Activated T-helper 2 cell treated with anti-CD3 and anti-CD28 coated beads, Interferon-gamma antibody, Interleukin-2, Interleukin-4, amounts not matched to agents 10 μg/mL and 5 μg/mL and 100 μg/mL, durations not matched to agents 14 hours and 24 hours and 36 hours (primary cell): Measurements from ENCODE around the gene PAPSS1. TPM values are rescaled to one million over a fixed set of nuclear protein-coding genes. Genes with fewer than 3 reads are reported as not detected.

Experiments used
- DNase-seq: peaks from one replicate; pipeline ENCODE4 v3.0.0; 2021; ENCODE audit warnings: low spot score
- H3K27ac Mint-ChIP-seq: one replicate; pipeline ENCODE4 v1.8.0; 2021; ENCODE audit warnings: mixed read lengths
- H3K27me3 Mint-ChIP-seq: one replicate; pipeline ENCODE4 v1.8.0; 2021; ENCODE audit warnings: low read depth, mixed read lengths
- H3K36me3 Mint-ChIP-seq: one replicate; pipeline ENCODE4 v1.8.0; 2021; ENCODE audit warnings: low read depth, mixed read lengths
- H3K4me1 Mint-ChIP-seq: one replicate; pipeline ENCODE4 v1.8.0; 2021; ENCODE audit warnings: low read depth, mixed read lengths
- H3K4me3 Mint-ChIP-seq: one replicate; pipeline ENCODE4 v1.8.0; 2021; ENCODE audit warnings: low read depth, mild to moderate bottlenecking, moderate library complexity, mixed read lengths
- H3K9me3 Mint-ChIP-seq: one replicate; pipeline ENCODE4 v1.8.0; 2021; ENCODE audit warnings: mixed read lengths
- intact Hi-C: fragments of 100-400 bp; cut with micrococcal nuclease; formaldehyde crosslinking; loops from one replicate; pipeline ENCODE4 v1.15.1; 2023
- total RNA-seq: library from RNA; stranded (reverse); gene quantifications from 2 replicates; pipeline ENCODE4 v1.2.3, GENCODE V29; 2022

Gene PAPSS1
- total RNA-seq, 1 donor from 2014 or later: 36.9 TPM

- no peaks in the 10 kb centered on the region for H3K27me3 Mint-ChIP-seq
- no peak overlapping the region for H3K27ac Mint-ChIP-seq
- peaks cover 42% of the 10 kb centered on the region for H3K36me3 Mint-ChIP-seq
- H3K4me3 Mint-ChIP-seq: no peak overlapping the region
- peaks cover 9% of the 10 kb centered on the region for H3K9me3 Mint-ChIP-seq
- intact Hi-C loops: no loop called here
- H3K4me1 Mint-ChIP-seq: peaks cover 21% of the 10 kb centered on the region
- no peak for DNase-seq
Measured at GRCh38 chr4:107693132-107693531, 26.9 kb downstream of the PAPSS1 start.

GRCh38 chr4:107692202-107692601, 27.8 kb downstream of the PAPSS1 start:
- intact Hi-C loops: no loop called here
- DNase-seq: no peak
- H3K27me3 Mint-ChIP-seq: no peaks in the 10 kb centered on the region
- H3K4me3 Mint-ChIP-seq: no peak overlapping the region
- H3K9me3 Mint-ChIP-seq: peaks cover 9% of the 10 kb centered on the region
- no peak overlapping the region for H3K27ac Mint-ChIP-seq
- peaks cover 35% of the 10 kb centered on the region for H3K36me3 Mint-ChIP-seq
- H3K4me1 Mint-ChIP-seq: peaks cover 21% of the 10 kb centered on the region

GRCh38 chr4:107691378-107691777, 28.7 kb downstream of the PAPSS1 start:
- DNase-seq: no peak
- intact Hi-C loops: no loop called here
- H3K27me3 Mint-ChIP-seq: no peaks in the 10 kb centered on the region
- no peak overlapping the region for H3K27ac Mint-ChIP-seq
- H3K4me1 Mint-ChIP-seq: peaks cover 21% of the 10 kb centered on the region
- no peak overlapping the region for H3K4me3 Mint-ChIP-seq
- peaks cover 7% of the 10 kb centered on the region for H3K9me3 Mint-ChIP-seq
- H3K36me3 Mint-ChIP-seq: peaks cover 33% of the 10 kb centered on the region

- intact Hi-C loops: no loop called here
- Mint-ChIP-seq H3K27ac (no peak overlapping the region), H3K4me1 (peaks cover 18% of the 10 kb centered on the region), H3K9me3 (no peaks in the 10 kb centered on the region), H3K36me3 (peaks cover 21% of the 10 kb centered on the region), H3K4me3 (no peak overlapping the region), H3K27me3 (no peaks in the 10 kb centered on the region)
- DNase-seq: no peak
Measured at GRCh38 chr4:107689912-107690587, 30.0 kb downstream of the PAPSS1 start.

- intact Hi-C loops: no loop called here
- no peaks in the 10 kb centered on the region for H3K27me3 Mint-ChIP-seq
- peaks cover 15% of the 10 kb centered on the region for H3K36me3 Mint-ChIP-seq
- H3K27ac Mint-ChIP-seq: no peak overlapping the region
- H3K4me1 Mint-ChIP-seq: peaks cover 14% of the 10 kb centered on the region
- H3K9me3 Mint-ChIP-seq: no peaks in the 10 kb centered on the region
- no peak for DNase-seq
- H3K4me3 Mint-ChIP-seq: no peak overlapping the region
Measured at GRCh38 chr4:107688421-107688820, 31.6 kb downstream of the PAPSS1 start.

- Mint-ChIP-seq H3K4me3 (no peak overlapping the region), H3K27me3 (no peaks in the 10 kb centered on the region), H3K36me3 (peaks cover 12% of the 10 kb centered on the region), H3K27ac (no peak overlapping the region), H3K9me3 (no peaks in the 10 kb centered on the region), H3K4me1 (no peaks in the 10 kb centered on the region)
- no peak for DNase-seq
- intact Hi-C loops: no loop called here
Measured at GRCh38 chr4:107685740-107686139, 34.3 kb downstream of the PAPSS1 start.

- DNase-seq: no peak
- peaks cover 12% of the 10 kb centered on the region for H3K9me3 Mint-ChIP-seq
- H3K4me1 Mint-ChIP-seq: no peaks in the 10 kb centered on the region
- intact Hi-C loops: no loop called here
- H3K4me3 Mint-ChIP-seq: no peak overlapping the region
- H3K27ac Mint-ChIP-seq: no peak overlapping the region
- peaks cover 31% of the 10 kb centered on the region for H3K36me3 Mint-ChIP-seq
- H3K27me3 Mint-ChIP-seq: no peaks in the 10 kb centered on the region
Measured at GRCh38 chr4:107683873-107684272, 36.2 kb downstream of the PAPSS1 start.

GRCh38 chr4:107682306-107682705, 37.7 kb downstream of the PAPSS1 start:
- Mint-ChIP-seq H3K27me3 (no peaks in the 10 kb centered on the region), H3K9me3 (peaks cover 17% of the 10 kb centered on the region), H3K4me3 (no peak overlapping the region), H3K4me1 (no peaks in the 10 kb centered on the region), H3K36me3 (peaks cover 44% of the 10 kb centered on the region), H3K27ac (no peak overlapping the region)
- no peak for DNase-seq
- intact Hi-C loops: no loop called here

GRCh38 chr4:107669068-107669467, 51.0 kb downstream of the PAPSS1 start:
- H3K27me3 Mint-ChIP-seq: no peaks in the 10 kb centered on the region
- H3K36me3 Mint-ChIP-seq: peaks cover 15% of the 10 kb centered on the region
- no peak for DNase-seq
- H3K4me1 Mint-ChIP-seq: no peaks in the 10 kb centered on the region
- intact Hi-C loops: no loop called here
- no peak overlapping the region for H3K4me3 Mint-ChIP-seq
- H3K9me3 Mint-ChIP-seq: no peaks in the 10 kb centered on the region
- H3K27ac Mint-ChIP-seq: no peak overlapping the region

GRCh38 chr4:107666134-107666533, 53.9 kb downstream of the PAPSS1 start:
- Mint-ChIP-seq H3K27ac (no peak overlapping the region), H3K9me3 (no peaks in the 10 kb centered on the region), H3K27me3 (no peaks in the 10 kb centered on the region), H3K4me3 (no peak overlapping the region), H3K36me3 (peaks cover 4% of the 10 kb centered on the region), H3K4me1 (no peaks in the 10 kb centered on the region)
- intact Hi-C loops: no loop called here
- DNase-seq: no peak

GRCh38 chr4:107665001-107665400, 55.0 kb downstream of the PAPSS1 start:
- Mint-ChIP-seq H3K9me3 (no peaks in the 10 kb centered on the region), H3K27ac (no peak overlapping the region), H3K4me1 (no peaks in the 10 kb centered on the region), H3K4me3 (no peak overlapping the region), H3K27me3 (no peaks in the 10 kb centered on the region), H3K36me3 (no peaks in the 10 kb centered on the region)
- no peak for DNase-seq
- intact Hi-C loops: no loop called here

- Mint-ChIP-seq H3K27ac (no peak overlapping the region), H3K4me1 (peaks cover 4% of the 10 kb centered on the region), H3K9me3 (no peaks in the 10 kb centered on the region), H3K36me3 (peaks cover 19% of the 10 kb centered on the region), H3K27me3 (no peaks in the 10 kb centered on the region), H3K4me3 (no peak overlapping the region)
- intact Hi-C loops: no loop called here
- DNase-seq: no peak
Measured at GRCh38 chr4:107658400-107659336, 61.4 kb downstream of the PAPSS1 start.

- H3K27me3 Mint-ChIP-seq: no peaks in the 10 kb centered on the region
- intact Hi-C loops: no loop called here
- no peak overlapping the region for H3K4me3 Mint-ChIP-seq
- H3K9me3 Mint-ChIP-seq: no peaks in the 10 kb centered on the region
- H3K27ac Mint-ChIP-seq: no peak overlapping the region
- peaks cover 4% of the 10 kb centered on the region for H3K4me1 Mint-ChIP-seq
- peaks cover 44% of the 10 kb centered on the region for H3K36me3 Mint-ChIP-seq
- DNase-seq: no peak
Measured at GRCh38 chr4:107655289-107655688, 64.7 kb downstream of the PAPSS1 start.
